HG03039 (cell line): ENCODE measurements around the gene PATZ1.

Experiments
- ATAC-seq: cut with Tn5 transposase; IDR thresholded peaks from one replicate; pipeline ENCODE4 v1.9.1; 2021; ENCODE audit warnings: mild to moderate bottlenecking, moderate library complexity; ENCODE audit not compliant: unreplicated experiment

The PATZ1 gene

DNA sequence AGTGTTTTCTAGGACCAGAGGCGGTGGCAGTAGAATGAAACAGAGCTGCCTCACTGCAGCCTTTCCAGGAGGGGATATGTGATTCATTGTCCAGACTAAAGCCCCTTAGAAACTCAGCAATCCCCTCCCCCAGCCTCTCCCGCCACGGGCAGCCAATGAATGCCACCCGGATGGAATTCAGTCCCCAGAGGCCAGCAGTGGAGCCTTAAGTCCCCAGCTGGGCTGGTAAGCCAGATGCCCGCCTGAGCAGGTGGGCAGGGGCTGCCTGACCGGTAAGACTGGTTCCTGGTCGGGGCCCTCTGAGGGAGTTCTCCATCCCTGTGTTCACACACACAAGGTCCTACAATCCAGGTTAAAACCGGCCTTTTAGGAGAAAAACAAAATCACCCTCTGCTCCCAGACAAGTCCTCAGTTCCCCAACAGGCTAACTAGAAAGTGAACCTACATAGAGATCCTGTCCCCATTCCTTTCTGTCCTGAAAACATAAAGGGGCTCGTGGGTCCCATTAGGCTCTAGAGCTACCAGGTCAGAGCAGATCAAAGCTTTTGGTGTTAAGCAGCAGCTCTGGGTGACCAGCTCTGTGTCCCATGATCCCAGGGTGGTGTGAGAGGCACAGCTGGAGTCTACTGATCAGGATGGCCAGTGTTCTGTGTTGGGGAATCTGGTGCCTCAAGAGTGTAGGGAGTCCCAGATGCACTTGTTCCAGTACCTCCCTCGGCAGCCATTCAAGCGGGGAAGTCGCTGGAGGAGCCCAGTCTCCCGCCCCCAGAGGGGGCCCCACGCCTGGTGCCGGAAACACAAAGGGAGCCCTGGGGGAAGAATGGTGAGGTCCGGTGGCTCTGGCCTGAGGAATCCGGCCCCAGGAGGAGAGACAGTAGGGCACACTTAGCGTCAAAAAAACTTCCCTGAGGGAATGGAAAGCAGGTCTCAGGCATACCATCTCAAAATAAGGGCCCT, 2.6 kb downstream of the PATZ1 start:
- no peak for ATAC-seq

GRCh38 chr22:31342389-31343140, 3.6 kb downstream of the PATZ1 start:
- no peak for ATAC-seq

DNA sequence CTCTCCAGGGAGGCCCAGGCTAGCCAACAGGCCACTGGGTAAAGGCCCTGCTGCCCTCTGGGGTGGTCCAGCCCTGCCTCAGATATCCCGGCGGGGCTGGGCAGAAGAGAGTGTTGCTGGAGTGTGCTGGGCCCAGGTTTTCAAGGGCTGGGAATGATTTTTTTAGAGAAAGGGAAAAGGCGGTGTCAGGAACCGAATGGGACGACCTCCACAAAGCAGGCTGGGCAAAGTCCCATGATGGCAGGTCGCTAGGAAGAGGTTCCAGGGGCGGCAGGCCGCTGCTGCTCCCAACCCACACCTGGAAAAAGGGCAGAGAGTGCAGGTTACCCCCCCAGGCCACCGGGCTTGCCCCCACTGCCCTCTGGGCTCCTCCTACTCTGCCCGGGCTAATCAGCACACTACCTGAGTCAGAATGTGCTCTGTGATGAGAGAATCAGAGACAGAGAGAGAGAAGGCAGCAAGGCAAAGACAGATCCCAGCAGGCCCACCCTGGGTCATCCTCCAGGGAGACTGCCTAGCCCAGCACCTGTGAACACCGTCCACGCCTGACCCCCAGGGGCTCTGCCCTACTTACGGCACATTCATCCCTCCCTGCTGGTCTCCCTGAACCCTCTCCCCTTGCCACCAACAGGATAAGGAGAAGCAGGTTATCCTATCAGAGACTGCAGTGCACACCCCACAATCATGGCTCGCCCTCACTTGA, 4.6 kb downstream of the PATZ1 start:
- no peak for ATAC-seq

GRCh38 chr22:31340765-31341247, 5.3 kb downstream of the PATZ1 start:
- ATAC-seq = no peak

- no peak for ATAC-seq
These were observed 5.8 kb downstream of the PATZ1 start for GRCh38 chr22:31340360-31340759.

GRCh38 chr22:31339148-31339832, 6.9 kb downstream of the PATZ1 start:
- no peak for ATAC-seq

DNA sequence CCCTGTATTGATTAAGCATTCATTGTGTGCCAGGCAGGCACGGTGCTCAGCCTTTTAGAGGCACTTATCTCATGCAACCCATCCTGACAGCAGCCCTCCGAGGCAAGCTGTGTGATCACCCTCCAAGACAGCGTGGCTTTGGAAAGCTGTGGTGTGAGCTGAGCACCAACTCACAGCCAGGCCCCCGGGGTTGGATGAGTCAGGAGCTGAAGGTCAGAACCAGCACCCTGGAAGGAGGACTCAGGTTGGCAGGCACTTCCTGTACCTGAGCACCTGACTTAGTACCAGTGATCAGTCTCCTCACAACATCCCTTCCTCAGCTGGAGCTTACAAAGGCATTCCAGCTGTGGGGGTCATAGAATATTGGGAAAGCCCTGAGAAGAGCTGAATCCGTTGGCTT, 9.0 kb downstream of the PATZ1 start:
- no peak for ATAC-seq

DNA sequence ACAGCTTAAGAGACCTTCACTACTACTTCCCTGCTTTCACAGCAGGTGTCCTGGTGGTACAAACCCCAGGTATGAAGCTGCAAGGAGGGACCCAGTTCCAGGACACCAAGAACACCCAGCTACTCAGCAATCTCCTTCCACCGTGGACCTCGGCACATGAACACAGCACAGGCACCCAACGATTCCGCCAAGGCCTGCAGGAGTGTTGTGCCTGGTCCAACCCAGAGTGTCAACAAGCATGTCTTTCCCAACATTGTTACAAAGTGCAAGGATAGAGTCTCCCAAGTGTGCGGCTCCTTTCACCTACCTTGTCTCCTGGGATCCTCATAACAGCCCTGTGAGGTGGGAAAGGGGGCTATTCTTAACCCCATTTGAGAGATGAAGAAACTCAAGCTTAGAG, 11.8 kb downstream of the PATZ1 start:
- no peak for ATAC-seq

DNA sequence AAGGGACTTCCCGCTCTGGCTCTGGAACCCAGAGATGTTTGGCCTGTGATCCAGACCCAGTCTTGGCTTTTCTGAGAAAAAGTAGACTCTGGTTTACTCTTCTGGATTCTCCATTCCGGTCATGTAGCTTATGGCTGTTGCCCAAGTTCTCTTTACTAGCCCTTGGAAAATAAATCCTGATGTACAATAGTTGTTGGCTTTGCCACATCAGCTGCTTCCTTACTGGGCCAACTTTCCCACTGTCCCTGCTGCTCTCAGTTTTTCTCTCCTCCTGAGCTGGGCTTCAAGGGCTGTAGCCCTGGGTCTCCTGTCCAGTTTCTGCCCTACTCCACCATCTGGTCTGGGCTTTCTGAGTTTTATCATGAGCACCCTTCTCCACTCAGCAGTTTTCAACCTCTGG, 12.5 kb downstream of the PATZ1 start:
- ATAC-seq = no peak

DNA sequence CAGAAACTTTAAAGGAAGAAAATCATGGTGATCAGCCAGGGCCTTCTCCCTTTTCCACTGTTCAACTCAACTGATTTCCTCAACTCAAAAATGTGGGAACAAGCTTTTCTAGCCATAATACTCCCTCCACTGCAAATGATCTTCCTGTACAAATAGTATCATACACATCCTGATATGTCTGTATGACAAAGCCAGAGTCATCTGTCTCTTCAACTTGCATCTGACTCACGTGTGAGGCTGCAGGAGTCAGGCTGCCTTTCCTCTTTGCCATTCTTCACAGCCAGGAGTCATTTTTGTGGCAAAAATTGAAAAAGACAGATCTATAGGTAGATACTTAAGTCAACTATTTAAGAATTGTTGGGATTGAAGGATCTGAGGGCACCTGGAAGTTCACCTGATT, 13.3 kb downstream of the PATZ1 start:
- ATAC-seq = no peak

DNA sequence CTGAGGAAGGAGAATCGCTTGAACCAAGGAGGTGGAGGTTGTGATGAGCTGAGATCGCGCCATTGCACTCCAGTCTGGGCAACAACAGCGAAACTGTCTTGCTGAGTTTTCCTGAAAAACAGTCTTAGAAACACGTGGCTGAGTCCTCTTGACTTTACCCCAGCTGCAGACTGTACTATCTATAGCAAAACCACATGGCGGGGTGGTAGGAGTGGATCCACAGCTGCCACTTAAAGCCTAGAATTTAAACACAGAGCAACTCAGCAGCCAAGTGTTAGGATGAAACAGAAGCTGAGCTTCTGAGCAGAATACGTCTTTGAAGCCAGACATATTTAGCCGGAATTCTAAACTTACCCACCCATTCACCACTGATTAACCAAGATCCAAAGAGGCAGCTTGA, 14.1 kb downstream of the PATZ1 start:
- ATAC-seq = no peak

DNA sequence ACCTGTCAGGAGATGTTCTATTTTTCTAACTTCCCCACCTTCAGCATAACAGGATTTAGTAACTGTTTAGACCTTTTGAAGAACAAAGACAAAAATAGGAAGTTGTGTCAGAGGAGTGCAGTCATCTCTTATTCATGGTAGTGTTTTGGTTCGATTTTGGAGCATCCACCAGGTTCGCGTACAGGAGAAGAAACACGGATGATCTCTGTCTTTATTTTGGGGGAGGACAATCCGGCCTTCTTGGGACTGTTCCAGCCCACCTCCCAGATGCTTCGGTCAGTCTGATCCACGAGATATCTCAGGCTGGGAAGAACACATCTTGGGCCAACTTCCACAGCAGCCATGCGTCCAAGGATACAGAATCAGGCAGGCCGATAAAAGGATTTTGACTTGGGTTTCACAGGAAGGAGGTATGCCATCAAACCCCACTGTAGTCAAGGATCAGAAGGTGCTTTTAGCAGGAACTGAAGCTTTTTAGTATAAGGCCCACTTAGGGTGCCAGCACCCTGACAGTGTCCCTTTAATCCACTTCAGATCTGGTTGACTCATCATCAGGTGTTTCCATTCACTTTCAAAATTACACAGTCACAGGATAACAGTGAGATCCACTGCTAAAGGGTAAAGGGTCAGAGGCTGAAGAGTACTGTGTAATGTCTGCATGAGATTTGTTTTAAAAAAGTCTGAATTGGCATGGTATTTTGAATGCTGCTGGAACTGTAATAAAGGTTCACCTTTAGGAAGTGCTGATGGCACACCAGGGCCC, 16.5 kb downstream of the PATZ1 start:
- ATAC-seq = no peak

DNA sequence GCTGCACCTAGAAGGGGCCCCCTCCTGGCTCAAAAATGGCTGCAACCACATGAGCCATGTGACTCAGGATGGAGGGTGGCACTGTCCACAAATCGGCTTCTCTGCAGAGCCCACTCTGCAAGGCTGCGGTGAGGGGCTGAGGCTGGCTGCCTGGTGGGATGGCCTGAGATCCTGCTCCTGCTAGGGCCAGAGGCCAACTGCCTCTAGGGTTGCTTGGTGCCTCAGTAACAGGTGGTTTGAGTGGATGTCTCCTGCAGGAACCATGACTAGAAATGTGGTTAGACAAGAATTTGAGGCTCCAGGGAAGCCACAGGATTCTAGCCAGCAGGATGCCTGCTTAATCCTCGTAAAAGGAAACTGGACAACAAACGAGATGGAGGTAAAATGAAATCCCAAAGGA, 17.1 kb downstream of the PATZ1 start:
- no peak for ATAC-seq

DNA sequence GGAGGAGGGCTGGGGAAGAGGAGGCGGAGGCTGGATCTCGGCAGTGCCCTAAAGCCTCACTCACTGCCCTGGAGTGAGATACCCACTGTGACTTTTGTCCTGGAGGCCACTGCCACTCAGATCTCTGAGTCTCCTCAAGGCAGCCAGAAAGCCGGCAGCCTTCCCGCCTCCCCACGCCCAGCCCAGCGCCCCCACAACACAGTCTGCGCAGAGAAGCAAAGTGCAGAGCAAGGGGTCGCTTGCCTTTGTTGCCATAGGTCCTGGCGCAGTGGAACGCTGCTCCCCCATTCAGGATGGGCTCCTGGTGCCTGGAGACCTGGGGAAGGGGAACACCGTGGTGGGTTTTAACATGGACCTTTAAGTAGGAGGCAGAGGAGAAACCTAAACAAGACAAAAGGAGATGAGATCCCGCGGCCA, 17.6 kb downstream of the PATZ1 start:
- ATAC-seq = no peak

GRCh38 chr22:31327806-31328543, 18.2 kb downstream of the PATZ1 start:
- ATAC-seq = no peak

DNA sequence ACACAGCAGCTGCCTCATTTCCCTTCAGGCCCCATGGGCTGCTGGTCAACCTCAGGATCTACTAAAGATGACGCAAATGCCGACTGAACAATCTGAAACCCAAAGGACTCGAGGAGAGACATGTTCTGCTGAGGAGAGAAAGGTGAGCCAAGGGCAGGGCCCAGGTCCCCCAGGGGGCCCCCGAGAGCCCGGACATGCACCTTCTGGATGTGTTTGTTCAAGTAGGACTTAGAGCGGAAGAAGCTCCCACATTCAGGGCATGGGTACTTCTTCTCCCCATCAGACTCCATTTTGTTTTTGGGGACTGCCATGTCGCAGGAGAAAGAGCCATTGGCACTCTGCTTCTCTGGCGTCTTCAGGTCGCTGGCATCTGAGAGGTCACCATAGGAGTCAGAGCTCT, 19.3 kb downstream of the PATZ1 start:
- no peak for ATAC-seq

- ATAC-seq = no peak
These were observed 22.3 kb downstream of the PATZ1 start for GRCh38 chr22:31323578-31324550.

DNA sequence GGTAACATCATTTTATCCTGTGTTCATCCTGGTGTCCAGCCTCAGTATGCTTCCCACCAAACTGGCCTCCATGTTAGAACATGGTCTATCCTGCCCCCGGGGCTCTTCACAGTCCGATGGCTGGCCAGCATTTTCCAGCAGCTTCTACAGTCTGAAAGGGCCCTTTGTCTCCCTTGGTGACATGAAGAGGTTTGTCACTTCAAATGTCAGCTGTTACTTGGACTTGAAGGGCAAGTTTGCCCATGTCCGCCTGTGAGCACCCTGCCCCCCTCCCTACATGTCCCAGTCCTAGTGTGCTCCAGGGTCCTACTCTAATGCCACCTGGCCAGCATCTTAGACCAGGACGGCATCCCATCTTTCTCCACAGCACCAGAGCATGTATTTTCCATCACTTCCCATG, 24.7 kb downstream of the PATZ1 start:
- no peak for ATAC-seq
